Immature natural killer cell (primary cell): ENCODE measurements around the gene PAX8. TPM values are rescaled to one million over a fixed set of nuclear protein-coding genes. Genes with fewer than 3 reads are reported as not detected.

Experiments
- DNase-seq, 3 donors: peaks; one replicate each; pipeline ENCODE4 v3.0.0; 2022; ENCODE audit warnings: mixed read lengths in 1 of 3
- H3K27ac Mint-ChIP-seq, 6 donors: one replicate each; pipeline ENCODE4 v1.8.0; 2020; ENCODE audit warnings: mixed read lengths in 6 of 6, mild to moderate bottlenecking in 5 of 6, inconsistent platforms in 4 of 6, moderate library complexity in 3 of 6
- H3K27me3 Mint-ChIP-seq, 3 donors: one replicate each; pipeline ENCODE4 v1.8.0; 2020 to 2021; ENCODE audit warnings: low read depth in 3 of 3, mild to moderate bottlenecking in 3 of 3, mixed read lengths in 3 of 3, moderate library complexity in 3 of 3, inconsistent platforms in 1 of 3
- H3K36me3 Mint-ChIP-seq, 3 donors: one replicate each; pipeline ENCODE4 v1.8.0; 2020; ENCODE audit warnings: mixed read lengths in 3 of 3, inconsistent platforms in 2 of 3, mild to moderate bottlenecking in 2 of 3
- H3K4me1 Mint-ChIP-seq, 2 donors: one replicate each; pipeline ENCODE4 v1.8.0; 2020; ENCODE audit warnings: inconsistent platforms in 2 of 2, mild to moderate bottlenecking in 2 of 2, mixed read lengths in 2 of 2, moderate library complexity in 1 of 2
- H3K4me3 Mint-ChIP-seq, 5 donors: one replicate each; pipeline ENCODE4 v1.8.0; 2020; ENCODE audit warnings: mild to moderate bottlenecking in 5 of 5, mixed read lengths in 5 of 5, inconsistent platforms in 3 of 5, moderate library complexity in 3 of 5
- H3K9me3 Mint-ChIP-seq, 6 donors: one replicate each; pipeline ENCODE4 v1.8.0; 2020; ENCODE audit warnings: mild to moderate bottlenecking in 6 of 6, mixed read lengths in 6 of 6, inconsistent platforms in 4 of 6, moderate library complexity in 3 of 6
- polyA plus RNA-seq, 3 donors: library from polyadenylated mRNA; unstranded; fragments of 300-500 nt; fragmentation: Illumina TruSeq; gene quantifications; one replicate each; pipeline ENCODE4 v1.2.3, GENCODE V29; 2021

The PAX8 gene
- polyA plus RNA-seq, 3 donors from 2014 or later, result 0.29 to 0.93 TPM; not detected in 1

DNA sequence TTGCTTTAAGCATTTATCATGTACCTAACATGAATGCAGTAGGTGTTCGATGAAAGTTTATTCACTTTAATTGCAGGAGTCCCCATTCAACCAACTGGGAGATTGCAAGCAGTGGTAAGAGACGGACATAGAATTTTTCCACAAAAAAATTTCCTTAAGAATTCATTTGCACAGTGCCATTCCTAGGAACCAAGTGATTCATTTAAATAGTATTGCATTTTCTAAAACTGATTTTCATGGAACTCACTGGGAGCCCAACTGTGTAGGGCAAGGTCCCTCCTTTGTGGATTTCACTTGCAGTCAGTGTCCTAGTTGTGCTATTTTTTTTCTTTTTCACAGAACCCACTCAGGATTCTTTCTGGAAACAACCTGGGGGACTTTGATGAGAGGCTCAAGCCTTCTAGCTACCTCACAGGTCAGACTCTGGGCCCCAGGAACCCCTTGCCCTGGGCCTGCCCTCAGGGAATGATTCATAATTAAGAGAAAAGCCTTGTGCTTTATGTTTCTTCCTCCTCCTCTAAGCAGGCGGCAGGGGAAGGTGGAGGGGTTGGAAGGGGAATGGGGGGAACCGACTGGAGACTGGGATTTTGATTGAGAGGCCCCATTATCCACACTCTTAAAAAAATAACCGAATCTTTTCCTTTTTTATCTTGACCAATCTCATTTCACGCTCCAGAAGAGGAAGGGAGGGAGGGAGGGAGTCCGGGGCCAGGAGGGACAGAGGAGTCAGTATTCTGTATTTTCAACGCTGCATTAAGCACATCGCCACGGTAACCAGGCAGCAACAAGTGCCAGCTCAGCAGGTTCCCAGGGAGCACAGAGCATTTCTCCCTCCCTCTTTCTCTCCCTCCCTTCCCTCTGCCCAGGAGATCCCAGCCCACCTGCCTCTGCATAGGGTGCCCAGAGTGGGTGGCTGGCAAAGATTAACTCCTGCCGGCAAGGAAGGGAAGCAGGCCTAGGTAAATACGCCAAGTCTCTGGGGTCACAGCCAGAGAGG lies 53.2 kb downstream of the PAX8 start:
- DNase-seq, result no peak

DNA sequence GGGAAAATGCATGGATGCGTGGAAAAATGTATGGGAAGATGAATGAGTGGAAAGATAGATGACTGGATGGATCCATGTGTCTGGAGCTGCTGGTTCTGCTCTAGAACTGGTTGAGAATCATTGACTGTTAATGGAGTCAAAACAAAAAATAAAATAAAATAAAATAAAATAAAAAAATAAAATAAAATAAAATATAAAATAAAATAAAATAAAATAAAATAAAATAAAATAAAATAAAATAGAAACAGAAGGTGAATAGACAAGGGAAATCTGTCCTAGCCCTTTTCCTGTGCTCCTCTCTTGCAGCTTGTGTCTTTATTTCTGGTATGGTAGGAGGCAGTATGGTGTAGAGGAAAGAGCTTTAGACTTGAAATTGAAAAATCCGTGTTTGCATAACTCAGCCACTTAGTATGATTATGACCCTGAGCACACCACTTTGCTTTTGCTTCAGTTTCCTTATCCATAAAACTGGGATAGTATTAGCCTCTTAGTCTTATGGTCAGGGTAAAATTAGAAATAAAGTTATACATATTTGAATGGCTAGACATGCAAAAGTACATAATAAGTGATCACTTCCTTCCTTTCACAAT lies 54.0 kb downstream of the PAX8 start:
- DNase-seq, result no peak
- H3K27ac Mint-ChIP-seq, result no peak overlapping the region
- H3K27me3 Mint-ChIP-seq, result peaks cover 0 to 3% (median 2%) of the 10 kb centered on the region in 3 donors
- H3K36me3 Mint-ChIP-seq, result no peaks in the 10 kb centered on the region
- H3K4me3 Mint-ChIP-seq, result no peak overlapping the region
- H3K4me1 Mint-ChIP-seq, result peaks cover 3 to 14% of the 10 kb centered on the region in 2 donors
- H3K9me3 Mint-ChIP-seq, result no peaks in the 10 kb centered on the region

More for the DNA sequence above, 53.2 kb downstream of the PAX8 start:
- Mint-ChIP-seq H3K27ac (no peak overlapping the region), H3K4me1 (peaks cover 3 to 14% of the 10 kb centered on the region in 2 donors), H3K27me3 (peaks cover 1 to 2% (median 2%) of the 10 kb centered on the region in 3 donors), H3K9me3 (no peaks in the 10 kb centered on the region), H3K4me3 (no peak overlapping the region), H3K36me3 (no peaks in the 10 kb centered on the region)

DNA sequence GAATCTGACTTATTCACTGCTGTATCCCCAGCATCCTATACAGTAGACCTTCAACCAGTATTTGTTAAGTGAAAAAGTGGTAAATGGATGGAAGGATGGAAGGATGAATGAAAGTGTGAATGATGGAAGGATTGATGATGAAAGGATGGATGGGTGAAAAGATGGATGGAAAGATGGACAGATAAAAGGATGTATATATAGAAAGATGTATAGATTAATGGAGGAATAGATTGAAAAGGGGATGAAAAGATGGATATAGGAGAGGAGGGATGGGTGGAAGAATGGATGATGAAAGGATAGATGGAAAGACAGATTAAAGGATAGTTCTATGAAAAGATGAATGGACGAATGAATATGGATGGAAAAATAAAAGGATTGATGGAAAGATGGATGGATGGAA lies 54.9 kb downstream of the PAX8 start:
- Mint-ChIP-seq H3K27me3 (peaks cover 0 to 3% (median 2%) of the 10 kb centered on the region in 3 donors), H3K27ac (no peak overlapping the region), H3K9me3 (no peaks in the 10 kb centered on the region), H3K4me1 (peaks cover 3 to 15% of the 10 kb centered on the region in 2 donors), H3K36me3 (no peaks in the 10 kb centered on the region), H3K4me3 (no peak overlapping the region)
- DNase-seq, result no peak

DNA sequence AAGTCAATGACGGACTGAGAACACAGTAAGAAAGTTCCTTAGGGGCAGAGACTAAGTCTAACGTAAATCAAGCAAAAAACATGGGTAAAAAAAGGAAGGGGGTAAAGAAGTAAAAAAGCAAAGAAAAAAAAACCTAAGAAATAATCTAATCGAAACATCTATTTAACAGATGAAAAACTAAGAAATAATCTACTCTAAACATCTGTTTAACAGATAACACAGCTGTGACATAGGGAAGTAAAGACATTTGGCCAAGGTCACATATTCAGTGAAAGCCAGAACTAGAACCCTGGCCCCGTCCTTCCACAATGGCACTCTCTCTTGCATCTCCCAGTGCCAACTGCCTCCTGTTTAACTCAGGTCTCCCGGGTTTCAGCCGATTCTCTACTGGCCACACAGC lies 56.9 kb downstream of the PAX8 start:
- Mint-ChIP-seq H3K36me3 (no peaks in the 10 kb centered on the region), H3K9me3 (no peaks in the 10 kb centered on the region), H3K4me3 (no peak overlapping the region), H3K27ac (no peak overlapping the region), H3K4me1 (peaks cover 17 to 21% of the 10 kb centered on the region in 2 donors), H3K27me3 (peaks cover 2 to 6% (median 2%) of the 10 kb centered on the region in 3 donors)
- no peak for DNase-seq

DNA sequence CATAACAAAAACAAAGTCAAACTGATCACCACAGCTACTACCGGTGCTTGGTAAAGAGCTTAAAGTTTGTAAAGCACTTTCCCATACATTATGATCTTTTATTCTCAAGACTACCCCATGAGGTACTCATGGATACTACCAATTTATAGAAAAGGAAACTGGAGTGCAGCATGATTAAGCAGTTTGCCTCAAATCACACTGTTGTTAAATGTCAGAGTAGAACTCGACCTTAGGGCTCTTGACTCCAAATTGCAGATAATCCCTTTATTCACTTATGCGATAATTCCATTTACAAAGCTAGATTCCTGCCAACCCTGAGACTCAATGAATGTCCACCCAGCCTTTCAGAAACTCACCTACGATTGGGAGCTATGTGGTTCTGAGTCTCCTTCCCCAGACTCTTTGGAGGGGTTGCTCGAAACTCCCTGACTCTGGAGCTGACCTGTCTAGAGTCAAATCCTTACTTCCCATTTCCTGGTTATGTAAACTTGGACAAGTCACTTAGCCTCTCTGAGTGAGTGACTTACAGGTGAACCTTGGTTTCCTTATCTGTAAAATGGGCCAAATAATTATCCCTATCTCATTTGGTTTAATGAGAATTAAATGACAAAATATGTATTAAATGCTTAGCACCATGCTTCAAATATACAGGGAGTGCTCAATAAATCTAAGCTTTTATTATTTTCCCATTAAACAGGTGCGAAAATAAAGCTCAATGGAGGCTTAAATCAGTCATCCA lies 57.6 kb downstream of the PAX8 start:
- H3K27me3 Mint-ChIP-seq, result peaks cover 2 to 6% (median 2%) of the 10 kb centered on the region in 3 donors
- H3K9me3 Mint-ChIP-seq, result no peaks in the 10 kb centered on the region
- no peaks in the 10 kb centered on the region for H3K36me3 Mint-ChIP-seq
- no peak overlapping the region for H3K4me3 Mint-ChIP-seq
- no peak for DNase-seq
- no peak overlapping the region for H3K27ac Mint-ChIP-seq
- H3K4me1 Mint-ChIP-seq, result peaks cover 17 to 25% of the 10 kb centered on the region in 2 donors

DNA sequence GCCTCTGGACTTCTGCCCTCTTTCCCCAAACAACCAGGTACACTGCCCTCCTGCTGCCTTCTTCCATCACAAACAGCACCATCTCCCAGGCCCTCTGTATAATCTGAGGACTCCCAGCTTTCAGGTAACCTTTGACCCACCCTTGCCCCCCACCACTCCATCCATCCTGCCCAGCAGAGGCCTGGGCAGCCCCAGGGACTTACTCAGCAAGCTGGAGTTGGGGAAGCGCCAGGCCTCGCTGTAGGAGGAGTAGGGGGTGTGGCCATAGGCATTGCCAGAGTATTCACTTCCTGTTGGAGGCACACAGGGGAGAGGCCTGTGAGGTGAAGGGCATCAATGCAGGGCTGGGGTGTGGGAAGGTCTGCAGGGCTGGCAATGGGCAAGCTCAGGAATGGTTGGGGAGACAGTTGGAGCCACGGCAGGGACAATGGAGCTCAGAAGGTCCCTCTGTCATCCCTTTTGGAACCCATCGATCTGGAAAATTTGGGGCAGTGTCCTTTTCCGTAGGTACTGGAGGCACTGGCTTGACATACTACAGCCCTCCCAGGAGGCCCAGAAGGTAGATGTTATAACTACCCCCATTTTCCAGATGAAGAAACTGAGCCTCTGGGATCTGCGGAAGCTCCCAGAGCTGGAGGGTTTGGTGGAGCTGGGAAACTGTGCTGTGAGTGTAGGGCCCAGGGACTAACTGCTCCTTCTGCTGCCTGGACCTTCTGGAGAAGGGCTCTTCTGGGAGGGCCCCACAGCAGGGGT lies 58.7 kb downstream of the PAX8 start:
- no peak for DNase-seq
- peaks cover 2 to 4% (median 2%) of the 10 kb centered on the region in 3 donors for H3K27me3 Mint-ChIP-seq

DNA sequence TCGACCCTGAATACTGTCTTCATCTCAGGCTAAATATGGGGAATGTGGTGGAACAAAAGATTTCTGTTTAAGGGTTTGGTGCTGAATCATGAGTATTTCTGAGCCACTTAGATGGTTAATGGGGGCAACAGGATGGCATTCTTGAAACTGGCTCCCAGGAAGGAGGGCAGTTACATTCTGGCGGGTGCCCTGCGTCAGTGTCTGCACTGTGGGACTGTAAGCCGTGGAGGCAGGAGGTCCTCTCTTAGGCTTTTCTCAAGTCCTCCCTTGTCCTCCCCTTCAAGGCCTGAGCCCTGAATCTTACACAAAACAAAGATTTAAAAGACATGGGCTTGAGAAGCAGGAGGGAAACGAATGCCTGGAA lies 59.2 kb downstream of the PAX8 start:
- H3K27ac Mint-ChIP-seq, result no peak overlapping the region
- DNase-seq, result no peak
- H3K36me3 Mint-ChIP-seq, result no peaks in the 10 kb centered on the region
- H3K9me3 Mint-ChIP-seq, result no peaks in the 10 kb centered on the region
- peaks cover 2 to 4% (median 2%) of the 10 kb centered on the region in 3 donors for H3K27me3 Mint-ChIP-seq
- H3K4me1 Mint-ChIP-seq, result peaks cover 17 to 25% of the 10 kb centered on the region in 2 donors
- H3K4me3 Mint-ChIP-seq, result no peak overlapping the region

More for the DNA sequence above, 58.7 kb downstream of the PAX8 start:
- H3K9me3 Mint-ChIP-seq, result no peaks in the 10 kb centered on the region
- no peaks in the 10 kb centered on the region for H3K36me3 Mint-ChIP-seq
- peaks cover 17 to 25% of the 10 kb centered on the region in 2 donors for H3K4me1 Mint-ChIP-seq
- H3K27ac Mint-ChIP-seq, result no peak overlapping the region
- H3K4me3 Mint-ChIP-seq, result no peak overlapping the region

DNA sequence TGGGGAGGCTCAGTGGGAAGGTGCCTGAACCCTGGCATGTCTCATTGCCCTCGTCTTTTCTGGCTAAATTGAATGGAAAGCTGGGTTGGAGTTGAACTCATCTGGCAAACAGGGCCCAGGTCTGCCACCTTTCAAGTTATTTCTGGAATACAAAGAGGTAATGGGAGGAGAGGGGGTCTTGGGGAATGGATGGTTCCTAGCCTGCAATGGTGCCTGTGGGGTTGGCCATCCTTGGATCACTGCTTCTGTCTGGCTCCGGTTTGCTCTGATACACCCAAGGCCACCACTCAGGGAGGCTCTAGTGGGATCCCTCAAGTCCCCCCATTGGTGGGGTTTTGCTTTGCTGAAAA lies 59.7 kb downstream of the PAX8 start:
- peaks cover 17 to 25% of the 10 kb centered on the region in 2 donors for H3K4me1 Mint-ChIP-seq
- H3K27ac Mint-ChIP-seq, result no peak overlapping the region
- no peaks in the 10 kb centered on the region for H3K9me3 Mint-ChIP-seq
- no peak for DNase-seq
- H3K36me3 Mint-ChIP-seq, result no peaks in the 10 kb centered on the region
- H3K27me3 Mint-ChIP-seq, result peaks cover 0 to 4% (median 3%) of the 10 kb centered on the region in 3 donors
- H3K4me3 Mint-ChIP-seq, result no peak overlapping the region

DNA sequence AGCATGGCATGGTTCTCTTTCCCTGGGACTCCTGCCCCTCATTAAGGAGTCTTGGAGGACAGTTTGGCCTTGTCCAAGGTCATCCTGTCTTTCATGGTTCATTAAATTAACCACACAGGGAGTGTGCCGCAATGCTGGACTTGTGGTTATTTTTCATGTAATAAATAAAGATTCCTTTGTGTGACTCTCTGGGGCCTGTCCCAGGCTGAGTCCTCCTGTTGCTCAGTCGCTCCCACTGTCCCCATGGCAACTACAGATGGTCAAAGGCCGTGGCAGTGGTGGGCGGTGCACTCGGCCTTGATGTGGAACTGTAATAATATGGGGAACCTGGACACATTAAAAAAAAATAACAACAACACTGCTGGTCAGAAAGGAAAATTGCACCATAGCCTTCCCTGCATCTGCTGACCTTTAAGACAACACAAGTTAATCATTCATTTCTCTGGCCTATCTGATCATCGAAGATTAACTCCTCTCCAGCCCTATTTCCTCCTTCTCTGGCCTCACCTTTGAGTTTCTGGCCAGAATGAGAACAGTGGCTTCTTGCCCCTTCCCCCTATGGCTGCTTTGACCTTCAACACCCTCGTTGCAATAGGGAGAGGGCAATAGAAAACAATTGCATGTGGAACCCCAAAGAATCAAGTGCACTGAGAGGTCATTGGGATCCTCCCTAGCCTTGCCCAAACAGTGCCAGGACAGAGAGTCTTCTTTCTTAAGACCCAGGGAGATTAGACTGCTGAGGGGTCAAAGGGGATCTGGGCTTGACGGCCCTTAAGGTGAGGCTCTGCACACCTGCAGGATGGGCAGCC lies 60.2 kb downstream of the PAX8 start:
- peaks cover 17 to 25% of the 10 kb centered on the region in 2 donors for H3K4me1 Mint-ChIP-seq
- peak overlapping the region in 1 of 6 donors; percentile 21 for H3K27ac Mint-ChIP-seq
- H3K27me3 Mint-ChIP-seq, result peaks cover 0 to 5% (median 4%) of the 10 kb centered on the region in 3 donors
- no peak for DNase-seq
- peak overlapping the region in 2 of 5 donors; percentile 6 to 22 for H3K4me3 Mint-ChIP-seq
- no peaks in the 10 kb centered on the region for H3K36me3 Mint-ChIP-seq
- H3K9me3 Mint-ChIP-seq, result no peaks in the 10 kb centered on the region

DNA sequence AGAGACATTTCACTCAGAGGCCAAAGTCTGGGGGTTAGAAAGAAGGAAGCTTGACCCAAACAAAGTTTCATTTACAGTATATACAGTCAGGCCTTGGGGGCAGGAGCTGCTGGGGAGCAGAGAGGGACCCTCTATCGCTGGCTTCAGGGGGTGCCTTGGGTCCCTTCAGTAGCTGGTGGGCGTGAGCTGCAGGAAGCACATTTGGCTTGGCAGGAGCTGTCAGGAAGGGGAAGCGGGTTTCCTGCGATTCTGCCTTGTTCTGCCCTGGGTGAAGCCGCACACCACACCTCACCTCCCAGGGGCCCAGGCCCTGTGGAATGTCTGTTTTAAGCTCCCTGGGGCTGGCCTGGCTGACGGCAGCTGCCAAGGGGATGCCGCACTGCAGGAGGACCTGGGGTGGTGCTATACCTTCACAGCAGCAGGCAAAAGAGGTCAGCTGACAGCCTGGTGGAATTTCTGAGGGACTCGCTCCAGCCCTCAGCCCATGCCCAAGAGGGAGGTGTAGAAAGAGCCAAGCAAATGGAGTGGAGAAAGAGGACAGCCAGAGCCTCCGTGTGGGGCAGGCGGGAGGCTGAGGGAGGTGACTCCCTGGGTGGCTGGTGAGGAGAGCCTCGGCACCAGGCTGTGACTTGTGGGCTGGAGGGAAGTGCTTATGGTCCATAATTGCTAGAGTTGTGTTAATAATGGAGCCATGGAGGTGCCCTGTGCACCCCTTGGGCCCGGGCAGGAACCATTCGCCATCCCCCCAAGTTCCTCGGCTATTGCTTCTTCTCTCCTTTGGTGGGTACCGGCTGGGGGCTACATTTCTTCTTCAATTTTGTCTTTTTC lies 61.1 kb downstream of the PAX8 start:
- H3K27ac Mint-ChIP-seq, result peak overlapping the region in 3 of 6 donors; percentile 31 to 69 (median 37)
- H3K9me3 Mint-ChIP-seq, result no peaks in the 10 kb centered on the region
- H3K4me3 Mint-ChIP-seq, result peak overlapping the region in 4 of 5 donors; percentile 9 to 50 (median 22)
- peaks cover 1 to 7% (median 4%) of the 10 kb centered on the region in 3 donors for H3K27me3 Mint-ChIP-seq
- no peak for DNase-seq
- H3K36me3 Mint-ChIP-seq, result no peaks in the 10 kb centered on the region
- H3K4me1 Mint-ChIP-seq, result peaks cover 17 to 25% of the 10 kb centered on the region in 2 donors

DNA sequence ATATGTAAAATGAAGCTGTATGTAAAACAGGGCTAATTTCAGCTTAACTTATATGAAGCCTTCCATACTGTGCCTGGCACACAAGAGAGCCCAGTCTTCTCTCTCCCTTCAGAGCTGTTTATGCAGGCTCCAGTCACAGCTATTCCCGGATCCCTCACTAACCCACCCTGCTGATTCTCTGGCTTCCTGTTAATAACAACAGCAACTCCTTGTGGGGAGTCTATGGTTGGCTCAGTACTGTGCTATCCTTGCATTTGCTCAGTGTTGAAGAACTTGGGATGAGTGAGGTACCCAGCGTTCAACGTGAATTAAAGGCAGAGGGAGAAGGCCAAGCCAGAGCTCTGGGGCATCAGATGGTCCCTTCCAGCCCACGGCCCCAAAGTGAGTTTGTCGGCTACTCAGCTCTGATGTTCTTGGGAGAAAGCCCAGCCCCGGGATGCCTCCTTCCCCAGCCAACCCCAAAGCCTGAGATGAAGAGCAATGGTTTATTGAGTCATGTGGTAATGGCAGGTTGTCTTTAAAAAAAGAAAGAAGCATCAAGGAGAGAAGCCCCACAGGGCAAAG lies 61.7 kb downstream of the PAX8 start:
- Mint-ChIP-seq H3K4me1 (peaks cover 17 to 25% of the 10 kb centered on the region in 2 donors), H3K27ac (peak overlapping the region in 3 of 6 donors; percentile 37 to 69 (median 57)), H3K36me3 (no peaks in the 10 kb centered on the region), H3K9me3 (no peaks in the 10 kb centered on the region), H3K4me3 (no peak overlapping the region), H3K27me3 (peaks cover 1 to 7% (median 4%) of the 10 kb centered on the region in 3 donors)
- no peak for DNase-seq
